ENCODE results near the gene ARHGAP24. TPM values are rescaled to one million over a fixed set of nuclear protein-coding genes. Genes with fewer than 3 reads are reported as not detected.

The ARHGAP24 gene
- total RNA-seq, 1 experiment from 2014 or later = 2.1 TPM

GRCh38 chr4:85940151-85940550 is 465.2 kb downstream of the ARHGAP24 start:
- no peaks in the 10 kb centered on the region for H3K9me3 Mint-ChIP-seq
- no peak for TF ChIP-seq ZBTB21 (CRISPR knock-in tag; IDR thresholded peaks at IDR 0.05; ENCODE audit: borderline replicate concordance)
- DNase-seq (ENCODE audit: low spot score) = no peak
- no peak for ATAC-seq
- ChIA-PET POLR2A (no interaction called here), CTCF (no interaction called here)
- no peak overlapping the region for H3K27ac Mint-ChIP-seq
- no peak overlapping the region for H3K4me3 Mint-ChIP-seq
- H3K27me3 Mint-ChIP-seq (ENCODE audit: low read depth) = no peaks in the 10 kb centered on the region
- no peaks in the 10 kb centered on the region for H3K36me3 Mint-ChIP-seq
- H3K4me1 Mint-ChIP-seq = no peaks in the 10 kb centered on the region

- H3K4me1 Mint-ChIP-seq = peaks cover 4% of the 10 kb centered on the region
- ATAC-seq (no peak), DNase-seq (ENCODE audit: low spot score) (no peak)
- H3K27me3 Mint-ChIP-seq (ENCODE audit: low read depth) = no peaks in the 10 kb centered on the region
- H3K27ac Mint-ChIP-seq = no peak overlapping the region
- ChIA-PET CTCF (no interaction called here), POLR2A (interaction anchor here (1.0 kb wide), 1 partner anchor 12 kb away, joined by 3 read pairs; no protein-coding TSS in a partner anchor)
- TF ChIP-seq ZNF263 (CRISPR knock-in tag; IDR thresholded peaks at IDR 0.05; ENCODE audit: low read depth) (no peak), NFE2L1 (CRISPR knock-in tag; IDR thresholded peaks at IDR 0.05) (no peak), ATF3 (CRISPR knock-in tag; conservative IDR thresholded peaks at IDR 0.05) (no peak), E2F5 (CRISPR knock-in tag; IDR thresholded peaks at IDR 0.05) (no peak), RORB (CRISPR knock-in tag; IDR thresholded peaks at IDR 0.05) (no peak), E2F4 (CRISPR knock-in tag; IDR thresholded peaks at IDR 0.05; ENCODE audit: borderline replicate concordance, low read depth) (no peak), IRF1 (CRISPR knock-in tag; IDR thresholded peaks at IDR 0.05) (no peak), MYBL2 (CRISPR knock-in tag; IDR thresholded peaks at IDR 0.05) (no peak), GABPB1 (CRISPR knock-in tag; IDR thresholded peaks at IDR 0.05) (no peak), ZNF532 (CRISPR knock-in tag; IDR thresholded peaks at IDR 0.05; ENCODE audit: borderline replicate concordance) (no peak)
- no peaks in the 10 kb centered on the region for H3K9me3 Mint-ChIP-seq
- no peaks in the 10 kb centered on the region for H3K36me3 Mint-ChIP-seq
- H3K4me3 Mint-ChIP-seq = no peak overlapping the region
Measured at GRCh38 chr4:85942107-85942506, 467.2 kb downstream of the ARHGAP24 start.

- ATAC-seq (no peak), DNase-seq (ENCODE audit: low spot score) (no peak)
- H3K27me3 Mint-ChIP-seq (ENCODE audit: low read depth) = no peaks in the 10 kb centered on the region
- CTCF ChIA-PET = no interaction called here
- no peaks in the 10 kb centered on the region for H3K9me3 Mint-ChIP-seq
- peaks cover 4% of the 10 kb centered on the region for H3K4me1 Mint-ChIP-seq
- H3K4me3 Mint-ChIP-seq = no peak overlapping the region
- H3K36me3 Mint-ChIP-seq = no peaks in the 10 kb centered on the region
- no peak overlapping the region for H3K27ac Mint-ChIP-seq
- POLR2A ChIA-PET = no interaction called here
- TF ChIP-seq TCF7 (CRISPR knock-in tag; IDR thresholded peaks at IDR 0.05; ENCODE audit: low read depth) = no peak
- no peak for TF ChIP-seq NFE2L1 (CRISPR knock-in tag; IDR thresholded peaks at IDR 0.05)
- TF ChIP-seq AR (CRISPR knock-in tag; IDR thresholded peaks at IDR 0.05) = no peak
- TF ChIP-seq ATF6 (CRISPR knock-in tag; IDR thresholded peaks at IDR 0.05) = no peak
- TF ChIP-seq JAZF1 (CRISPR knock-in tag; IDR thresholded peaks at IDR 0.05) = no peak
- TF ChIP-seq ELF4 (CRISPR knock-in tag; IDR thresholded peaks at IDR 0.05; ENCODE audit: low read depth) = no peak
Measured at GRCh38 chr4:85946821-85947220, 471.9 kb downstream of the ARHGAP24 start.
